ENCODE results near the gene RPL19.

- TF ChIP-seq CTCF (optimal IDR thresholded peaks at IDR 0.05 in 1 of 3, IDR thresholded peaks at IDR 0.05 in 1 of 3, conservative IDR thresholded peaks at IDR 0.05 in 1 of 3; ENCODE audit: extremely low read depth in 1 of 3, insufficient read depth in 2 of 3, low read length in 3 of 3) (no peak), EZH2 (IDR thresholded peaks at IDR 0.05; ENCODE audit: low read length) (no peak)
Measured at GRCh38 chr17:39236450-39236927, 36.4 kb downstream of the RPL19 start.

Data from keratinocyte (primary cell).